A673 (cell line): ENCODE results near the gene ITLN2. TPM values are rescaled to one million over a fixed set of nuclear protein-coding genes. Genes with fewer than 3 reads are reported as not detected.

Experiments used
- BruUV-seq: library from RNA; stranded (reverse); fragments of 400-500 nt; replicated peaks from 2 replicates; lab custom pipeline; 2021; lab: Mats Ljungman, UMichigan
- CTCF ChIA-PET: fragments of 300-600 bp; sonication (Branson Sonifier 250); formaldehyde crosslinking; loops from one replicate; lab custom pipeline; 2022; ENCODE audit warnings: antibody characterized with exemption; lab: Charles Lee
- POLR2A ChIA-PET: fragments of 300-600 bp; sonication (Branson Sonifier 250); formaldehyde crosslinking; loops from one replicate; lab custom pipeline; 2022; ENCODE audit warnings: antibody characterized with exemption; ENCODE audit not compliant: low non-redundant PET; lab: Charles Lee
- DNase-seq: peaks from one replicate; pipeline ENCODE4 v3.0.0-alpha.2; 2015; ENCODE audit warnings: low spot score
- H3K27ac ChIP-seq: fragments of 200-600 bp; sonication (generic); 2 replicates; pipeline ENCODE4 v1.5.1; 2016; ENCODE audit warnings: mixed run types, low read depth, mild to moderate bottlenecking, mixed read lengths, antibody characterized with exemption, low read length; ENCODE audit not compliant: poor library complexity, severe bottlenecking
- H3K27me3 ChIP-seq: fragments of 200-600 bp; sonication (generic); replicated peaks from 2 replicates; pipeline ENCODE4 v1.6.1; 2017; ENCODE audit warnings: mixed run types, low read depth, mild to moderate bottlenecking, mixed read lengths, antibody characterized with exemption, low read length; ENCODE audit not compliant: insufficient read depth, poor library complexity
- H3K36me3 ChIP-seq: fragments of 200-600 bp; sonication (generic); 2 replicates; pipeline ENCODE4 v1.6.1; 2016; ENCODE audit warnings: mixed run types, mild to moderate bottlenecking, mixed read lengths, antibody characterized with exemption, low read length; ENCODE audit not compliant: insufficient read depth, poor library complexity, severe bottlenecking
- H3K4me1 ChIP-seq: fragments of 200-600 bp; sonication (generic); 2 replicates; pipeline ENCODE4 v1.6.1; 2017; ENCODE audit warnings: mixed run types, mild to moderate bottlenecking, mixed read lengths, antibody characterized with exemption, low read length; ENCODE audit not compliant: insufficient read depth, poor library complexity, severe bottlenecking
- H3K4me3 ChIP-seq: fragments of 200-600 bp; sonication (generic); 2 replicates; pipeline ENCODE4 v1.5.1; 2016; ENCODE audit warnings: low read depth, mixed run types, mild to moderate bottlenecking, mixed read lengths, low read length; ENCODE audit not compliant: poor library complexity, severe bottlenecking
- H3K9me3 ChIP-seq: fragments of 200-600 bp; sonication (generic); 2 replicates; pipeline ENCODE4 v1.6.1; 2016; ENCODE audit warnings: mixed run types, low read depth, mild to moderate bottlenecking, mixed read lengths, antibody characterized with exemption, low read length; ENCODE audit not compliant: poor library complexity, severe bottlenecking
- CTCF ChIP-seq: fragments of 300-800, 200-600 bp; sonication (generic); conservative IDR thresholded peaks from 2 replicates; pipeline ENCODE4 v1.5.1; 2017; ENCODE audit warnings: low read depth, mild to moderate bottlenecking, antibody characterized with exemption, low read length, moderate library complexity, mixed read lengths
- EZH2 ChIP-seq: fragments of 200-600 bp; sonication (generic); IDR thresholded peaks from 2 replicates; pipeline ENCODE4 v1.6.1; 2017; ENCODE audit warnings: borderline replicate concordance, low read depth, mild to moderate bottlenecking, mixed read lengths, antibody characterized with exemption, low read length; ENCODE audit not compliant: poor library complexity, severe bottlenecking
- intact Hi-C: fragments of 100-400 bp; cut with micrococcal nuclease; formaldehyde crosslinking; loops from one replicate; pipeline ENCODE4 v1.10.0; 2022; ENCODE audit not compliant: unreplicated experiment
- total RNA-seq: library from RNA; stranded (reverse); gene quantifications from 2 replicates; pipeline ENCODE4 v1.2.3, GENCODE V29; 2021

Gene ITLN2
- total RNA-seq, 1 experiment from 2014 or later, result not detected

- TF ChIP-seq CTCF (no peak), EZH2 (no peak)
Measured at GRCh38 chr1:160961419-160961818, 6.8 kb upstream of the ITLN2 start.

GRCh38 chr1:160956966-160957365 is 2.4 kb upstream of the ITLN2 start:
- Histone ChIP-seq H3K4me1 (no peaks in the 10 kb centered on the region), H3K36me3 (no peaks in the 10 kb centered on the region), H3K9me3 (no peaks in the 10 kb centered on the region), H3K4me3 (no peak overlapping the region), H3K27ac (no peak overlapping the region), H3K27me3 (peaks cover 3% of the 10 kb centered on the region)
- BruUV-seq, result no TSS peak
- intact Hi-C loops, result no loop called here
- no peak for TF ChIP-seq CTCF
- TF ChIP-seq EZH2, result no peak
- CTCF ChIA-PET, result no interaction called here
- no peak for DNase-seq
- POLR2A ChIA-PET, result no interaction called here

More at GRCh38 chr1:160961419-160961818, 6.8 kb upstream of the ITLN2 start:
- no peak overlapping the region for H3K4me3 ChIP-seq
- H3K9me3 ChIP-seq, result no peaks in the 10 kb centered on the region
- ChIA-PET CTCF (no interaction called here), POLR2A (no interaction called here)
- DNase-seq, result no peak
- no peak overlapping the region for H3K27ac ChIP-seq
- no TSS peak for BruUV-seq
- H3K36me3 ChIP-seq, result no peaks in the 10 kb centered on the region
- no peaks in the 10 kb centered on the region for H3K4me1 ChIP-seq
- peaks cover 3% of the 10 kb centered on the region for H3K27me3 ChIP-seq
- intact Hi-C loops, result no loop called here

GRCh38 chr1:160953030-160953429 is 1.6 kb downstream of the ITLN2 start:
- ChIA-PET CTCF (no interaction called here), POLR2A (no interaction called here)
- no peak for DNase-seq
- intact Hi-C loops, result loop anchor here (5.0 kb wide), 1 partner anchor 226 kb away; no protein-coding TSS in a partner anchor
- H3K36me3 ChIP-seq, result no peaks in the 10 kb centered on the region
- H3K4me1 ChIP-seq, result no peaks in the 10 kb centered on the region
- BruUV-seq, result no TSS peak
- H3K27ac ChIP-seq, result no peak overlapping the region
- H3K9me3 ChIP-seq, result no peaks in the 10 kb centered on the region
- TF ChIP-seq CTCF (no peak), EZH2 (no peak)
- peaks cover 3% of the 10 kb centered on the region for H3K27me3 ChIP-seq
- H3K4me3 ChIP-seq, result no peak overlapping the region
